ENCODE results near the gene CTU2.

- no peak for TF ChIP-seq POLR2AphosphoS5 (IDR thresholded peaks at IDR 0.05; ENCODE audit: low read depth)
- TF ChIP-seq, protein P1, sequence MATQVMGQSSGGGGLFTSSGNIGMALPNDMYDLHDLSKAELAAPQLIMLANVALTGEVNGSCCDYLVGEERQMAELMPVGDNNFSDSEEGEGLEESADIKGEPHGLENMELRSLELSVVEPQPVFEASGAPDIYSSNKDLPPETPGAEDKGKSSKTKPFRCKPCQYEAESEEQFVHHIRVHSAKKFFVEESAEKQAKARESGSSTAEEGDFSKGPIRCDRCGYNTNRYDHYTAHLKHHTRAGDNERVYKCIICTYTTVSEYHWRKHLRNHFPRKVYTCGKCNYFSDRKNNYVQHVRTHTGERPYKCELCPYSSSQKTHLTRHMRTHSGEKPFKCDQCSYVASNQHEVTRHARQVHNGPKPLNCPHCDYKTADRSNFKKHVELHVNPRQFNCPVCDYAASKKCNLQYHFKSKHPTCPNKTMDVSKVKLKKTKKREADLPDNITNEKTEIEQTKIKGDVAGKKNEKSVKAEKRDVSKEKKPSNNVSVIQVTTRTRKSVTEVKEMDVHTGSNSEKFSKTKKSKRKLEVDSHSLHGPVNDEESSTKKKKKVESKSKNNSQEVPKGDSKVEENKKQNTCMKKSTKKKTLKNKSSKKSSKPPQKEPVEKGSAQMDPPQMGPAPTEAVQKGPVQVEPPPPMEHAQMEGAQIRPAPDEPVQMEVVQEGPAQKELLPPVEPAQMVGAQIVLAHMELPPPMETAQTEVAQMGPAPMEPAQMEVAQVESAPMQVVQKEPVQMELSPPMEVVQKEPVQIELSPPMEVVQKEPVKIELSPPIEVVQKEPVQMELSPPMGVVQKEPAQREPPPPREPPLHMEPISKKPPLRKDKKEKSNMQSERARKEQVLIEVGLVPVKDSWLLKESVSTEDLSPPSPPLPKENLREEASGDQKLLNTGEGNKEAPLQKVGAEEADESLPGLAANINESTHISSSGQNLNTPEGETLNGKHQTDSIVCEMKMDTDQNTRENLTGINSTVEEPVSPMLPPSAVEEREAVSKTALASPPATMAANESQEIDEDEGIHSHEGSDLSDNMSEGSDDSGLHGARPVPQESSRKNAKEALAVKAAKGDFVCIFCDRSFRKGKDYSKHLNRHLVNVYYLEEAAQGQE (IDR thresholded peaks at IDR 0.05; ENCODE audit: insufficient replicate concordance, low read depth): no peak
These were observed 31.2 kb downstream of the CTU2 start for GRCh38 chr16:88737298-88738150.

Measured in HL-60 (cell line).